Trophoblast cell (in vitro differentiated cells and primary cell): ENCODE measurements around the gene SGMS1.
A peak's percentile ranks its signal among the peaks of the same experiment; 100 is the strongest.
"Not testable (repeated sequence)": the region's sequence is repeated elsewhere in the genome, so short reads cannot be mapped to it uniquely, and the experiment has no call there.

Experiments used
- DNase-seq, 2 donors: peaks; one replicate each; pipeline ENCODE4 v3.0.0-alpha.2; 2016
- H2AFZ ChIP-seq: 2 replicates; pipeline ENCODE4 v1.6.1; 2013; ENCODE audit warnings: low read length, moderate library complexity, mild to moderate bottlenecking; ENCODE audit not compliant: insufficient read depth, poor library complexity
- H2AK5ac ChIP-seq: 2 replicates; pipeline ENCODE4 v1.6.1; 2013; ENCODE audit warnings: mild to moderate bottlenecking, low read length
- H2BK120ac ChIP-seq: 2 replicates; pipeline ENCODE4 v1.6.1; 2013; ENCODE audit warnings: low read length, mild to moderate bottlenecking, moderate library complexity; ENCODE audit not compliant: insufficient read depth, poor library complexity
- H2BK12ac ChIP-seq: 2 replicates; pipeline ENCODE4 v1.6.1; 2013; ENCODE audit warnings: mild to moderate bottlenecking, low read length, moderate library complexity
- H2BK5ac ChIP-seq: 2 replicates; pipeline ENCODE4 v1.6.1; 2013; ENCODE audit warnings: low read length, low read depth, moderate library complexity, mild to moderate bottlenecking; ENCODE audit not compliant: poor library complexity
- H3K14ac ChIP-seq: 2 replicates; pipeline ENCODE4 v1.6.1; 2013; ENCODE audit warnings: mild to moderate bottlenecking, low read length
- H3K18ac ChIP-seq: 2 replicates; pipeline ENCODE4 v1.6.1; 2013; ENCODE audit warnings: mild to moderate bottlenecking, low read length
- H3K23ac ChIP-seq: 2 replicates; pipeline ENCODE4 v1.6.1; 2013; ENCODE audit warnings: low read length
- H3K27ac ChIP-seq: 2 replicates; pipeline ENCODE4 v1.5.1; 2013; ENCODE audit warnings: low read depth, mild to moderate bottlenecking, inconsistent platforms, low read length, moderate library complexity
- H3K27me3 ChIP-seq: 2 replicates; pipeline ENCODE4 v1.6.1; 2013; ENCODE audit warnings: inconsistent platforms, mild to moderate bottlenecking, low read length, moderate library complexity; ENCODE audit not compliant: insufficient read depth
- H3K36me3 ChIP-seq, 2 experiments: 1 replicate in 1 of 2; 2 replicates in 1 of 2; pipeline ENCODE4 v1.6.1; 2013; ENCODE audit warnings: low read length in 2 of 2, mild to moderate bottlenecking in 2 of 2, moderate library complexity in 1 of 2; ENCODE audit not compliant: insufficient read depth in 2 of 2, control insufficient read depth in 1 of 2
- H3K4ac ChIP-seq: 2 replicates; pipeline ENCODE4 v1.6.1; 2013; ENCODE audit warnings: low read depth, mild to moderate bottlenecking, low read length, moderate library complexity
- H3K4me1 ChIP-seq, 2 experiments: 1 replicate in 1 of 2; 2 replicates in 1 of 2; pipeline ENCODE4 v1.6.1; 2013; ENCODE audit warnings: low read length in 2 of 2, mild to moderate bottlenecking in 2 of 2, moderate library complexity in 1 of 2; ENCODE audit not compliant: insufficient read depth in 2 of 2, control insufficient read depth in 1 of 2
- H3K4me2 ChIP-seq: 2 replicates; pipeline ENCODE4 v1.6.1; 2013; ENCODE audit warnings: inconsistent platforms, mild to moderate bottlenecking, low read length, moderate library complexity
- H3K4me3 ChIP-seq: 2 replicates; pipeline ENCODE4 v1.5.1; 2013; ENCODE audit warnings: mild to moderate bottlenecking, low read depth, low read length, inconsistent platforms
- H3K79me1 ChIP-seq: one replicate; pipeline ENCODE4 v1.6.1; 2013; ENCODE audit warnings: low read length
- H3K79me2 ChIP-seq: 2 replicates; pipeline ENCODE4 v1.6.1; 2013; ENCODE audit warnings: low read length, mild to moderate bottlenecking; ENCODE audit not compliant: control insufficient read depth, insufficient read depth, poor library complexity
- H3K9ac ChIP-seq: 2 replicates; pipeline ENCODE4 v1.6.1; 2013; ENCODE audit warnings: mild to moderate bottlenecking, low read length
- H3K9me3 ChIP-seq: 2 replicates; pipeline ENCODE4 v1.6.1; 2013; ENCODE audit warnings: low read depth, mild to moderate bottlenecking, control low read depth, inconsistent platforms, low read length; ENCODE audit not compliant: insufficient read depth
- H4K12ac ChIP-seq: 2 replicates; pipeline ENCODE4 v1.6.1; 2013; ENCODE audit warnings: low read depth, mild to moderate bottlenecking, low read length, moderate library complexity
- H4K8ac ChIP-seq: 2 replicates; pipeline ENCODE4 v1.6.1; 2013; ENCODE audit warnings: low read depth, mild to moderate bottlenecking, low read length, moderate library complexity
- H4K91ac ChIP-seq: one replicate; pipeline ENCODE4 v1.6.1; 2013; ENCODE audit warnings: low read depth, mild to moderate bottlenecking, low read length, moderate library complexity
- WGBS: extraction: QIAGEN DNeasy Blood & Tissue Kit; methylation state at CpG from one replicate; pipeline ENCODE4 v1.1.7; 2013; ENCODE audit warnings: missing lambda C conversion rate; ENCODE audit not compliant: insufficient read length, insufficient coverage; ENCODE audit errors: extremely low coverage; 5-methylcytosine and 5-hydroxymethylcytosine counted together

SGMS1 gene

DNA sequence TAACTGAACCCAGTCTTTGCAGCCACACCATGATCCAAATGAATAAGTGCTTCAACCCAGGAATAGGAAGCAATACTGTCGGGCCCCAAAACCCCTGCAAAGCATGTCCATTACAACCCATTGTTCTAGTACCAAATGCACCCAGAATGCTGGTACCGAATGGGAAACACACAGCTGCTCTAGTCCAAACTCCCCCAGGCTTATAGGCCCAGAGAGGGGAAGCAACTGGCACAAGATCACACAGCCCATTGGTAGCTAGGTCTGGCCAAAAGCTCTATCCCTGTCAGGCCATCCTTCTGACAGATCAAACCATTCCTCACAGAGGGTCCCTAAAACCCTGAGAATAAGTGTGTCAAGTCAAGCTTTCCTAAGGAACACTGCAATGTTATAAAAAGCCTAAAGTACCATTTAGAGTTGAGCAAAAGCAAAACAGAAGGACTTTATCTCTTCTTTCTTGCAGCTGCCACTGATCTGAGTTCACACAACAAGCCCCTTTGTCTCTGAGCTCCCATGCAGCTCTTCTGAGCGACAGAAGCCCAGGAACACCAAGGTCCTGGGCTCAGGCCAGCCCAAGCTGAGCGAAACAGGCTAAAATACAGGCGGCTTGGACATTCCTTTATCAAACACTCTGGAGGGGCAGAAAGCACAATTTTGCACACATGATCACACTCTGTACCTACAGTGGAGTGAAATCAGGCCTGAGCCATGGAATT lies 116.7 kb downstream of the SGMS1 start:
- Histone ChIP-seq H2AK5ac (no peak overlapping the region), H3K9me3 (no peaks in the 10 kb centered on the region), H3K4ac (no peak overlapping the region), H4K12ac (no peak overlapping the region), H3K79me1 (peaks cover 1% of the 10 kb centered on the region), H2AFZ (no peak overlapping the region), H3K36me3 (no peaks in the 10 kb centered on the region), H4K8ac (no peak overlapping the region), H4K91ac (no peak overlapping the region), H3K4me2 (no peak overlapping the region), H3K27me3 (no peaks in the 10 kb centered on the region), H3K27ac (no peak overlapping the region), H3K9ac (no peak overlapping the region), H2BK5ac (no peak overlapping the region), H3K4me1 (peaks cover 5 to 9% of the 10 kb centered on the region in 2 experiments), H3K18ac (no peak overlapping the region), H3K14ac (no peak overlapping the region), H2BK120ac (no peak overlapping the region), H3K4me3 (no peak overlapping the region), H3K79me2 (no peaks in the 10 kb centered on the region), H3K23ac (no peak overlapping the region), H2BK12ac (no peak overlapping the region)
- DNase-seq = no peak
- WGBS = no CpG with 5 or more reads among the region's 5 CpGs

DNA sequence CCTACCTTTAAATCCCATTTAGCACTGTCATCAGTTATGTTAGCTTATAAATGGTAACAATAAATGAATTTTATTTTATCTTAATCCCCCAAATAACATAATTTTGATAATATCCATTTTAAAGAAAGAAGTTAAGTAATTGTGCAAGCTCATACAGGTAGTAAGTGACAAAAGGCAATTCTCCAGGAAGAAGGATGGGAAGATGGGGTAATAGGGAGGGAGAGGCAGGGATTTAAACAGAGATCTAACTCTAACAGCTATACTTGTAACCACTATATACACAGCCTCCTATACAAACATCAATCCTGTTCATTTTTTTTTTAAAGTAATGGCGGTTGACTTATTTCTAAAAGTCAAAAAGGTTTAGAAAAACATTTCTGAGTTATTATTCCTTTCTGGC lies 119.4 kb downstream of the SGMS1 start:
- Histone ChIP-seq H3K27me3 (no peaks in the 10 kb centered on the region), H3K9me3 (no peaks in the 10 kb centered on the region), H2BK120ac (no peak overlapping the region), H3K4ac (no peak overlapping the region), H3K27ac (no peak overlapping the region), H3K18ac (no peak overlapping the region), H3K79me2 (no peaks in the 10 kb centered on the region), H3K4me3 (no peak overlapping the region), H2BK5ac (no peak overlapping the region), H3K9ac (no peak overlapping the region), H3K79me1 (peaks cover 1% of the 10 kb centered on the region), H3K4me2 (no peak overlapping the region), H2AK5ac (no peak overlapping the region), H3K4me1 (peaks cover 5 to 11% of the 10 kb centered on the region in 2 experiments), H3K14ac (no peak overlapping the region), H2AFZ (no peak overlapping the region), H2BK12ac (no peak overlapping the region), H3K23ac (no peak overlapping the region), H4K91ac (no peak overlapping the region), H3K36me3 (no peaks in the 10 kb centered on the region), H4K12ac (no peak overlapping the region), H4K8ac (no peak overlapping the region)
- DNase-seq = no peak
- WGBS = no CpG with 5 or more reads among the region's 1 CpG

DNA sequence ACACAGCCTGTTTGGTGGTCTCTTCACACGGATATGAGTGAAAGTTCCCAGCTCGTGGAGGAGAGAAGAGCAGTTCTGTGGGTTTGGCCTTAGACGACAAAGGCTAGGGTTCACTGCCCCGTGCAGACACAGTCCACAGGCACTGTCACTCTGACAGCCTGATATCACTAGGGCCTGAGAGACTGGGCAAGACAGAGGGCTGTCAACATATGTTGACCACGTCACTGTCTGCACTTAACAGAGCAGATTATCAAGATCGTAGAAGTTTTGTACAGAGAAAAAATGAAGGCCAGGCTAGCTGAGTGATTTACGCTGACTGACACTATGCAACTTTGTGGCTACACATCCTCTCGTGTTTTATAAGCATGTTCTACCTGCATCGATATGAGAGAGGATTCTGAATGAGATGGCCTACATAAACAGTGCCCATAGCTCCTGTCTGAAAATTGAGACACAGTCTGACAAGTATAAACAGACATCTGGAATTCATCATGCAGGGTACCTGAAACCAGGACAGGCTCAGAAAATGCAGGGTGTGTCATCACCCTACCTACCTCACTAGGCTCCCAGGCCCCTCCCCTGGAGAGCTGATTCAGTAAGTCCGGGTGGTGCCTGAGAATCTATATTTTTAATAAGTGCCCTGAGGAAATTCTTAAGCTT lies 120.0 kb downstream of the SGMS1 start:
- Histone ChIP-seq H2BK5ac (peak overlapping the region; percentile 29), H3K79me1 (peaks cover 1% of the 10 kb centered on the region), H4K8ac (no peak overlapping the region)

DNA sequence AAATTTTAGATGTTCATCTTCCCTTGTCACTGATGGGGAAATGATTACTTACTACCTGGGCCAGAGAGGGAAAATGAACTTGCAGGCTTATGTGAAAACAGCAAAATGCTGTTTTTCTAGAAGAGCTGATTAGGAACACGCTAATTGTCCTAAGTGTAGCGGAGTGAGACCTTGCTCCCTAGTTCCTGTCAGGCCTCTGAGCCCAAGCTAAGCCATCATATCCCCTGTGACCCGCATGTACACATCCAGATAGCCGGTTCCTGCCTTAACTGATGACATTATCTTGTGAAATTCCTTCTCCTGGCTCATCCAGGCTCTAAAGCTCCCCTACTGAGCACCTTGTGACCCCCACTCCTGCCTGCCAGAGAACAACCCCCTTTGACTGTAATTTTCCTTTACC lies 120.6 kb downstream of the SGMS1 start:
- Histone ChIP-seq H3K4me1 (peaks cover 5 to 11% of the 10 kb centered on the region in 2 experiments), H3K27ac (peak overlapping the region; percentile 54)
- not testable (repeated sequence) for H4K8ac ChIP-seq, H2BK120ac ChIP-seq, H2BK5ac ChIP-seq, H4K12ac ChIP-seq, H2AFZ ChIP-seq, H3K9me3 ChIP-seq, H3K4me3 ChIP-seq, H3K4ac ChIP-seq, H3K79me2 ChIP-seq, H4K91ac ChIP-seq, H3K4me2 ChIP-seq, H3K9ac ChIP-seq, H3K14ac ChIP-seq, H3K79me1 ChIP-seq, H2BK12ac ChIP-seq, H3K36me3 ChIP-seq, H3K23ac ChIP-seq, H3K18ac ChIP-seq, H3K27me3 ChIP-seq, H2AK5ac ChIP-seq
- peak; percentile 73 to 77 for DNase-seq
- no CpG with 5 or more reads among the region's 4 CpGs for WGBS

More for the DNA sequence above, 120.0 kb downstream of the SGMS1 start:
- no peak overlapping the region for H3K18ac ChIP-seq
- H4K91ac ChIP-seq = no peak overlapping the region
- no CpG with 5 or more reads among the region's 10 CpGs for WGBS
- H3K27ac ChIP-seq = peak overlapping the region; percentile 54
- no peak overlapping the region for H3K14ac ChIP-seq
- H3K79me2 ChIP-seq = no peaks in the 10 kb centered on the region
- H3K4me2 ChIP-seq = no peak overlapping the region
- peak overlapping the region; percentile 11 for H2BK12ac ChIP-seq
- no peak overlapping the region for H2AFZ ChIP-seq
- peak; percentile 95 to 97 for DNase-seq
- H2AK5ac ChIP-seq = no peak overlapping the region
- H3K36me3 ChIP-seq = no peaks in the 10 kb centered on the region
- peaks cover 5 to 11% of the 10 kb centered on the region in 2 experiments for H3K4me1 ChIP-seq
- no peak overlapping the region for H3K23ac ChIP-seq
- H4K12ac ChIP-seq = no peak overlapping the region
- H3K9me3 ChIP-seq = no peaks in the 10 kb centered on the region
- H3K4me3 ChIP-seq = no peak overlapping the region
- H3K9ac ChIP-seq = no peak overlapping the region
- no peak overlapping the region for H3K4ac ChIP-seq
- no peak overlapping the region for H2BK120ac ChIP-seq
- no peaks in the 10 kb centered on the region for H3K27me3 ChIP-seq
